GM10248 (cell line): Measurements from ENCODE around the gene KRT26.
"Not testable (repeated sequence)": the region's sequence is repeated elsewhere in the genome, so short reads cannot be mapped to it uniquely, and the experiment has no call there.

Source experiments
- CTCF ChIA-PET: fragments of 300-600 bp; sonication (Branson Sonifier 250); formaldehyde crosslinking; extraction: SDS; loops from one replicate; lab custom pipeline; 2021; ENCODE audit warnings: antibody characterized with exemption; lab: Yijun Ruan, JAX
- POLR2A ChIA-PET: fragments of 350-650 bp; sonication (Branson Sonifier 250); formaldehyde crosslinking; extraction: SDS; loops from one replicate; lab custom pipeline; 2020; ENCODE audit warnings: antibody characterized with exemption; lab: Yijun Ruan, JAX
- DNase-seq: peaks from one replicate; pipeline ENCODE4 v3.0.0; 2012; ENCODE audit errors: extremely low spot score
- CTCF ChIP-seq: IDR thresholded peaks from 2 replicates; pipeline ENCODE4 v1.5.1; 2012; ENCODE audit warnings: mild to moderate bottlenecking, low read depth; ENCODE audit errors: extremely low read depth, missing control alignments, control extremely low read depth

Gene KRT26

GRCh38 chr17:40750391-40750790, 21.6 kb downstream of the KRT26 start:
- CTCF ChIA-PET = interaction anchor here (1.0 to 1.8 kb wide), 2 partner anchors 19 to 53 kb away, joined by 3 to 5 read pairs; no protein-coding TSS in a partner anchor
- POLR2A ChIA-PET = no interaction called here
- TF ChIP-seq CTCF = no peak
- no peak for DNase-seq

GRCh38 chr17:40748666-40749065, 23.3 kb downstream of the KRT26 start:
- DNase-seq, POLR2A ChIA-PET, CTCF ChIA-PET: not testable (repeated sequence)

- DNase-seq = no peak
- ChIA-PET POLR2A (no interaction called here), CTCF (no interaction called here)
- no peak for TF ChIP-seq CTCF
Observed at GRCh38 chr17:40738553-40738952, 33.4 kb downstream of the KRT26 start.

- ChIA-PET CTCF (interaction anchor here (1.1 kb wide), 1 partner anchor 18 kb away, joined by 3 read pairs; no protein-coding TSS in a partner anchor), POLR2A (no interaction called here)
- DNase-seq = no peak
- no peak for TF ChIP-seq CTCF
Observed at GRCh38 chr17:40735016-40735415, 37.0 kb downstream of the KRT26 start.

GRCh38 chr17:40734018-40734417, 38.0 kb downstream of the KRT26 start:
- no peak for DNase-seq
- CTCF ChIA-PET = no interaction called here
- POLR2A ChIA-PET = no interaction called here

GRCh38 chr17:40730970-40731369, 41.0 kb downstream of the KRT26 start:
- ChIA-PET POLR2A (no interaction called here), CTCF (interaction anchor here (0.9 to 1.5 kb wide), 2 partner anchors 9 to 20 kb away, joined by 3 read pairs; no protein-coding TSS in a partner anchor)
- DNase-seq = no peak
- TF ChIP-seq CTCF = no peak

More at GRCh38 chr17:40734018-40734417, 38.0 kb downstream of the KRT26 start:
- no peak for TF ChIP-seq CTCF

- ChIA-PET CTCF (interaction anchor here (0.9 to 1.4 kb wide), 3 partner anchors 27 to 536 kb away, joined by 3 to 4 read pairs (median 3); no protein-coding TSS in a partner anchor), POLR2A (no interaction called here)
- TF ChIP-seq CTCF = no peak
- DNase-seq = peak; percentile 47
Observed at GRCh38 chr17:40727447-40728231, 44.4 kb downstream of the KRT26 start.
